Rectal smooth muscle tissue (tissue), 1 donor: ENCODE data around the gene CTIF.

ENCODE experiments used
- H3K27ac ChIP-seq: one replicate; pipeline ENCODE4 v1.7.0; 2013; ENCODE audit warnings: low read depth, low read length, inconsistent platforms
- H3K27me3 ChIP-seq: one replicate; pipeline ENCODE4 v1.7.0; 2013; ENCODE audit warnings: low read length; ENCODE audit not compliant: control insufficient read depth, insufficient read depth
- H3K36me3 ChIP-seq: one replicate; pipeline ENCODE4 v1.7.0; 2013; ENCODE audit warnings: low read length; ENCODE audit not compliant: control insufficient read depth, insufficient read depth
- H3K4me1 ChIP-seq: one replicate; pipeline ENCODE4 v1.7.0; 2013; ENCODE audit warnings: low read length; ENCODE audit not compliant: control insufficient read depth, insufficient read depth
- H3K4me3 ChIP-seq: one replicate; pipeline ENCODE4 v1.7.0; 2013; ENCODE audit warnings: low read length
- H3K9ac ChIP-seq: one replicate; pipeline ENCODE4 v1.7.0; 2013; ENCODE audit warnings: low read length

Gene CTIF

GRCh38 chr18:48536516-48536915 is 2.3 kb upstream of the CTIF start:
- Histone ChIP-seq H3K36me3 (no peaks in the 10 kb centered on the region), H3K4me3 (no peak overlapping the region), H3K27ac (no peak overlapping the region), H3K9ac (no peak overlapping the region), H3K4me1 (peaks cover 2% of the 10 kb centered on the region), H3K27me3 (no peaks in the 10 kb centered on the region)

- Histone ChIP-seq H3K4me3 (peak overlapping the region; percentile 79), H3K27ac (peak overlapping the region; percentile 91), H3K27me3 (no peaks in the 10 kb centered on the region), H3K36me3 (no peaks in the 10 kb centered on the region), H3K9ac (peak overlapping the region; percentile 86), H3K4me1 (peaks cover 13% of the 10 kb centered on the region)
Measured at GRCh38 chr18:48539406-48540250, 797 bp downstream of the CTIF start.

- H3K27ac ChIP-seq: peak overlapping the region; percentile 91
- H3K27me3 ChIP-seq: no peaks in the 10 kb centered on the region
- no peaks in the 10 kb centered on the region for H3K36me3 ChIP-seq
- peaks cover 21% of the 10 kb centered on the region for H3K4me1 ChIP-seq
- peak overlapping the region; percentile 79 for H3K4me3 ChIP-seq
- H3K9ac ChIP-seq: peak overlapping the region; percentile 63
Measured at GRCh38 chr18:48540251-48541025, 1.6 kb downstream of the CTIF start.

GRCh38 chr18:48541026-48541746 is 2.4 kb downstream of the CTIF start:
- Histone ChIP-seq H3K27ac (peak overlapping the region; percentile 91), H3K27me3 (no peaks in the 10 kb centered on the region), H3K4me3 (peak overlapping the region; percentile 75), H3K9ac (peak overlapping the region; percentile 63), H3K36me3 (no peaks in the 10 kb centered on the region), H3K4me1 (peaks cover 28% of the 10 kb centered on the region)

- Histone ChIP-seq H3K27me3 (no peaks in the 10 kb centered on the region), H3K4me3 (peak overlapping the region; percentile 75), H3K27ac (peak overlapping the region; percentile 91), H3K9ac (no peak overlapping the region), H3K36me3 (no peaks in the 10 kb centered on the region), H3K4me1 (peaks cover 35% of the 10 kb centered on the region)
Measured at GRCh38 chr18:48541747-48542400, 3.0 kb downstream of the CTIF start.

- peaks cover 43% of the 10 kb centered on the region for H3K4me1 ChIP-seq
Measured at GRCh38 chr18:48542513-48543181, 3.8 kb downstream of the CTIF start.

GRCh38 chr18:48543228-48543627 is 4.4 kb downstream of the CTIF start:
- Histone ChIP-seq H3K36me3 (no peaks in the 10 kb centered on the region), H3K27ac (peak overlapping the region; percentile 31), H3K4me3 (no peak overlapping the region), H3K9ac (no peak overlapping the region), H3K27me3 (no peaks in the 10 kb centered on the region), H3K4me1 (peaks cover 49% of the 10 kb centered on the region)

More at GRCh38 chr18:48542513-48543181, 3.8 kb downstream of the CTIF start:
- no peaks in the 10 kb centered on the region for H3K36me3 ChIP-seq
- no peak overlapping the region for H3K9ac ChIP-seq
- H3K27ac ChIP-seq: peak overlapping the region; percentile 31
- H3K27me3 ChIP-seq: no peaks in the 10 kb centered on the region
- no peak overlapping the region for H3K4me3 ChIP-seq

- no peaks in the 10 kb centered on the region for H3K36me3 ChIP-seq
- peaks cover 57% of the 10 kb centered on the region for H3K4me1 ChIP-seq
- no peaks in the 10 kb centered on the region for H3K27me3 ChIP-seq
- H3K27ac ChIP-seq: peak overlapping the region; percentile 77
- H3K4me3 ChIP-seq: no peak overlapping the region
- no peak overlapping the region for H3K9ac ChIP-seq
Measured at GRCh38 chr18:48544116-48544515, 5.3 kb downstream of the CTIF start.

GRCh38 chr18:48544661-48545415 is 6.0 kb downstream of the CTIF start:
- Histone ChIP-seq H3K27ac (peak overlapping the region; percentile 77), H3K4me1 (peaks cover 57% of the 10 kb centered on the region), H3K36me3 (no peaks in the 10 kb centered on the region), H3K4me3 (no peak overlapping the region), H3K9ac (no peak overlapping the region), H3K27me3 (no peaks in the 10 kb centered on the region)

GRCh38 chr18:48545757-48546321 is 7.0 kb downstream of the CTIF start:
- H3K27ac ChIP-seq: peak overlapping the region; percentile 77
- no peak overlapping the region for H3K4me3 ChIP-seq
- H3K9ac ChIP-seq: no peak overlapping the region
- peaks cover 57% of the 10 kb centered on the region for H3K4me1 ChIP-seq
- H3K27me3 ChIP-seq: no peaks in the 10 kb centered on the region
- H3K36me3 ChIP-seq: no peaks in the 10 kb centered on the region

- H3K27ac ChIP-seq: peak overlapping the region; percentile 77
- H3K36me3 ChIP-seq: no peaks in the 10 kb centered on the region
- H3K9ac ChIP-seq: no peak overlapping the region
- H3K4me3 ChIP-seq: no peak overlapping the region
- no peaks in the 10 kb centered on the region for H3K27me3 ChIP-seq
- peaks cover 56% of the 10 kb centered on the region for H3K4me1 ChIP-seq
Measured at GRCh38 chr18:48546396-48546795, 7.6 kb downstream of the CTIF start.
